Caki2 (cell line): ENCODE results near the gene MOSMO. TPM values are rescaled to one million over a fixed set of nuclear protein-coding genes. Genes with fewer than 3 reads are reported as not detected.
A peak's percentile ranks its signal among the peaks of the same experiment; 100 is the strongest.
"Not testable (repeated sequence)": the region's sequence is repeated elsewhere in the genome, so short reads cannot be mapped to it uniquely, and the experiment has no call there.

Experiments used
- DNase-seq: peaks from one replicate; pipeline ENCODE4 v3.0.0-alpha.2; 2015; ENCODE audit warnings: low read depth
- in situ Hi-C: cut with HindIII; loops from 2 replicates; pipeline ENCODE4 v1.10.0; 2016; ENCODE audit warnings: low sequenced_read_pairs, low pct_unique_long_range_greater_than_20kb, mixed read lengths
- total RNA-seq: library from RNA; depleted of rRNA; stranded (reverse); fragments of >200 nt; shearing (Covaris generic); gene quantifications from 2 replicates; pipeline ENCODE4 v1.2.3, GENCODE V29; 2014; ENCODE audit warnings: low replicate concordance

MOSMO gene
- total RNA-seq, 1 experiment from 2014 or later, result 11.5 TPM

- in situ Hi-C loops, result no loop called here
- no peak for DNase-seq
These were observed 10.0 kb upstream of the MOSMO start for GRCh38 chr16:21997697-21998480.

GRCh38 chr16:22001591-22001990, 6.3 kb upstream of the MOSMO start:
- in situ Hi-C loops, result no loop called here
- no peak for DNase-seq

GRCh38 chr16:22002047-22002446, 5.9 kb upstream of the MOSMO start:
- in situ Hi-C loops, DNase-seq: not testable (repeated sequence)

- in situ Hi-C loops, result no loop called here
- DNase-seq, result no peak
These were observed 4.7 kb upstream of the MOSMO start for GRCh38 chr16:22003195-22003594.

- in situ Hi-C loops, result no loop called here
These were observed 3.6 kb upstream of the MOSMO start for GRCh38 chr16:22004341-22004740.

GRCh38 chr16:22005746-22006145, 2.2 kb upstream of the MOSMO start:
- no peak for DNase-seq
- in situ Hi-C loops, result no loop called here

More at GRCh38 chr16:22004341-22004740, 3.6 kb upstream of the MOSMO start:
- no peak for DNase-seq

- in situ Hi-C loops, result no loop called here
- DNase-seq, result no peak
These were observed 1.3 kb upstream of the MOSMO start for GRCh38 chr16:22006636-22007035.

GRCh38 chr16:22007159-22007508, 777 bp upstream of the MOSMO start:
- in situ Hi-C loops, result no loop called here
- DNase-seq, result no peak

GRCh38 chr16:22008215-22009059, 526 bp downstream of the MOSMO start:
- DNase-seq, result no peak
- in situ Hi-C loops, result no loop called here

- in situ Hi-C loops, result no loop called here
- no peak for DNase-seq
These were observed 3.0 kb downstream of the MOSMO start for GRCh38 chr16:22010902-22011301.

GRCh38 chr16:22012241-22012640, 4.3 kb downstream of the MOSMO start:
- in situ Hi-C loops, result no loop called here
- DNase-seq, result no peak

- in situ Hi-C loops, result no loop called here
- DNase-seq, result no peak
These were observed 5.6 kb downstream of the MOSMO start for GRCh38 chr16:22013486-22013885.

GRCh38 chr16:22014271-22014873, 6.5 kb downstream of the MOSMO start:
- in situ Hi-C loops, result no loop called here
- DNase-seq, result no peak

GRCh38 chr16:22016927-22017326, 9.0 kb downstream of the MOSMO start:
- in situ Hi-C loops, result no loop called here

GRCh38 chr16:22018559-22018958, 10.6 kb downstream of the MOSMO start:
- DNase-seq, result no peak
- in situ Hi-C loops, result no loop called here

More at GRCh38 chr16:22016927-22017326, 9.0 kb downstream of the MOSMO start:
- no peak for DNase-seq

GRCh38 chr16:22022151-22022550, 14.2 kb downstream of the MOSMO start:
- DNase-seq, result no peak
- in situ Hi-C loops, result no loop called here

- DNase-seq, result peak; percentile 38
- in situ Hi-C loops, result no loop called here
These were observed 15.6 kb downstream of the MOSMO start for GRCh38 chr16:22023505-22023904.

GRCh38 chr16:22024785-22025184, 16.9 kb downstream of the MOSMO start:
- in situ Hi-C loops, result not testable (repeated sequence)

GRCh38 chr16:22027633-22028032, 19.7 kb downstream of the MOSMO start:
- in situ Hi-C loops, result no loop called here
- DNase-seq, result no peak

More at GRCh38 chr16:22024785-22025184, 16.9 kb downstream of the MOSMO start:
- not testable (repeated sequence) for DNase-seq
